Measurements from ENCODE around the gene ALPI. TPM values are rescaled to one million over a fixed set of nuclear protein-coding genes. Genes with fewer than 3 reads are reported as not detected.

ALPI gene
- total RNA-seq, 2 donors from 2014 or later = not detected

GRCh38 chr2:232482301-232483238 lies 26.6 kb downstream of the ALPI start:
- Histone ChIP-seq H3K4me1 (ENCODE audit: control insufficient read depth, insufficient read depth, low read length) (no peaks in the 10 kb centered on the region), H3K27ac (ENCODE audit: low read depth, low read length) (no peak overlapping the region), H3K9ac (ENCODE audit: extremely low read depth, low read length, poor library complexity, severe bottlenecking) (no peak overlapping the region), H3K36me3 (ENCODE audit: control insufficient read depth, insufficient read depth, low read length) (no peaks in the 10 kb centered on the region), H3K9me3 (ENCODE audit: control insufficient read depth, low read length) (no peaks in the 10 kb centered on the region), H3K4me3 (ENCODE audit: low read length) (no peak overlapping the region), H3K27me3 (ENCODE audit: control insufficient read depth, insufficient read depth, low read length, poor library complexity, severe bottlenecking) (peaks cover 51% of the 10 kb centered on the region)
- WGBS, 2 experiments (ENCODE audit: insufficient coverage in 1 of 2, insufficient read length in 1 of 2) = 92 to 93% methylated on average over 17 to 31 of the region's 31 CpGs
- Mint-ChIP-seq H3K9me3 (no peaks in the 10 kb centered on the region), H3K27me3 (ENCODE audit: insufficient read depth) (peaks cover 51% of the 10 kb centered on the region), H3K4me1 (peaks cover 3% of the 10 kb centered on the region), H3K4me3 (no peak overlapping the region), H3K36me3 (ENCODE audit: low read depth) (no peaks in the 10 kb centered on the region), H3K27ac (no peak overlapping the region)
- DNase-seq = peak; percentile 32
- TF ChIP-seq CTCF (conservative IDR thresholded peaks at IDR 0.05) = no peak

- H3K27me3 Mint-ChIP-seq (ENCODE audit: insufficient read depth) = peaks cover 57% of the 10 kb centered on the region
- DNase-seq = peak; percentile 45
- TF ChIP-seq CTCF (conservative IDR thresholded peaks at IDR 0.05) = no peak
- no peaks in the 10 kb centered on the region for H3K36me3 Mint-ChIP-seq (ENCODE audit: low read depth)
- Histone ChIP-seq H3K4me3 (ENCODE audit: low read length) (no peak overlapping the region), H3K27me3 (ENCODE audit: control insufficient read depth, insufficient read depth, low read length, poor library complexity, severe bottlenecking) (peaks cover 58% of the 10 kb centered on the region), H3K9me3 (ENCODE audit: control insufficient read depth, low read length) (no peaks in the 10 kb centered on the region), H3K9ac (ENCODE audit: extremely low read depth, low read length, poor library complexity, severe bottlenecking) (no peak overlapping the region), H3K4me1 (ENCODE audit: control insufficient read depth, insufficient read depth, low read length) (no peaks in the 10 kb centered on the region), H3K27ac (ENCODE audit: low read depth, low read length) (no peak overlapping the region), H3K36me3 (ENCODE audit: control insufficient read depth, insufficient read depth, low read length) (no peaks in the 10 kb centered on the region)
- H3K9me3 Mint-ChIP-seq = no peaks in the 10 kb centered on the region
- H3K4me3 Mint-ChIP-seq = no peak overlapping the region
- H3K27ac Mint-ChIP-seq = no peak overlapping the region
- 88 to 93% methylated on average over 8 to 10 of the region's 10 CpGs for WGBS, 2 experiments (ENCODE audit: insufficient coverage in 1 of 2, insufficient read length in 1 of 2)
- H3K4me1 Mint-ChIP-seq = peaks cover 3% of the 10 kb centered on the region
Observed at GRCh38 chr2:232483311-232483922, 27.5 kb downstream of the ALPI start.

- H3K9me3 Mint-ChIP-seq = no peaks in the 10 kb centered on the region
- peaks cover 64% of the 10 kb centered on the region for H3K27me3 ChIP-seq (ENCODE audit: control insufficient read depth, insufficient read depth, low read length, poor library complexity, severe bottlenecking)
- H3K27ac Mint-ChIP-seq = no peak overlapping the region
Observed at GRCh38 chr2:232483923-232484627, 28.1 kb downstream of the ALPI start.

More at GRCh38 chr2:232483923-232484627, 28.1 kb downstream of the ALPI start:
- Histone ChIP-seq H3K4me3 (ENCODE audit: low read length) (no peak overlapping the region), H3K4me1 (ENCODE audit: control insufficient read depth, insufficient read depth, low read length) (no peaks in the 10 kb centered on the region), H3K9me3 (ENCODE audit: control insufficient read depth, low read length) (no peaks in the 10 kb centered on the region), H3K9ac (ENCODE audit: extremely low read depth, low read length, poor library complexity, severe bottlenecking) (no peak overlapping the region), H3K36me3 (ENCODE audit: control insufficient read depth, insufficient read depth, low read length) (no peaks in the 10 kb centered on the region), H3K27ac (ENCODE audit: low read depth, low read length) (no peak overlapping the region)
- Mint-ChIP-seq H3K36me3 (ENCODE audit: low read depth) (no peaks in the 10 kb centered on the region), H3K4me1 (peaks cover 3% of the 10 kb centered on the region), H3K4me3 (no peak overlapping the region), H3K27me3 (ENCODE audit: insufficient read depth) (peaks cover 64% of the 10 kb centered on the region)
- DNase-seq = peak; percentile 28
- WGBS, 2 experiments (ENCODE audit: insufficient coverage in 1 of 2, insufficient read length in 1 of 2) = 94 to 96% methylated on average over 15 to 19 of the region's 19 CpGs
- TF ChIP-seq CTCF (conservative IDR thresholded peaks at IDR 0.05) = no peak
